GM06990 (cell line): Measurements from ENCODE around the gene NANOS2.

ENCODE experiments used
- DNase-seq: peaks from one replicate; pipeline ENCODE4 v3.0.0-alpha.2; 2011; ENCODE audit not compliant: insufficient read length; ENCODE audit errors: extremely low read depth
- H3K27me3 ChIP-seq: replicated peaks from 2 replicates; pipeline ENCODE4 v1.6.0; 2011; ENCODE audit warnings: low read length; ENCODE audit not compliant: control insufficient read depth, insufficient read depth
- H3K36me3 ChIP-seq: 2 replicates; pipeline ENCODE4 v1.5.1; 2011; ENCODE audit warnings: low read length; ENCODE audit not compliant: control insufficient read depth, insufficient read depth
- H3K4me3 ChIP-seq: replicated peaks from 2 replicates; pipeline ENCODE4 v1.5.1; 2011; ENCODE audit warnings: low read depth, mild to moderate bottlenecking, control low read depth, low read length
- TF ChIP-seq, protein P1 (sequence below): IDR thresholded peaks from 2 replicates; pipeline ENCODE4 v1.5.1; 2011; ENCODE audit warnings: low read length, control low read depth, mild to moderate bottlenecking, inconsistent platforms; ENCODE audit not compliant: insufficient read depth, poor library complexity, severe bottlenecking

Gene NANOS2

GRCh38 chr19:45911291-45911690 lies 3.3 kb downstream of the NANOS2 start:
- Histone ChIP-seq H3K4me3 (no peak overlapping the region), H3K36me3 (no peaks in the 10 kb centered on the region), H3K27me3 (no peaks in the 10 kb centered on the region; the same call in 1 of the 2 replicates)
- DNase-seq = no peak
- TF ChIP-seq, protein P1, sequence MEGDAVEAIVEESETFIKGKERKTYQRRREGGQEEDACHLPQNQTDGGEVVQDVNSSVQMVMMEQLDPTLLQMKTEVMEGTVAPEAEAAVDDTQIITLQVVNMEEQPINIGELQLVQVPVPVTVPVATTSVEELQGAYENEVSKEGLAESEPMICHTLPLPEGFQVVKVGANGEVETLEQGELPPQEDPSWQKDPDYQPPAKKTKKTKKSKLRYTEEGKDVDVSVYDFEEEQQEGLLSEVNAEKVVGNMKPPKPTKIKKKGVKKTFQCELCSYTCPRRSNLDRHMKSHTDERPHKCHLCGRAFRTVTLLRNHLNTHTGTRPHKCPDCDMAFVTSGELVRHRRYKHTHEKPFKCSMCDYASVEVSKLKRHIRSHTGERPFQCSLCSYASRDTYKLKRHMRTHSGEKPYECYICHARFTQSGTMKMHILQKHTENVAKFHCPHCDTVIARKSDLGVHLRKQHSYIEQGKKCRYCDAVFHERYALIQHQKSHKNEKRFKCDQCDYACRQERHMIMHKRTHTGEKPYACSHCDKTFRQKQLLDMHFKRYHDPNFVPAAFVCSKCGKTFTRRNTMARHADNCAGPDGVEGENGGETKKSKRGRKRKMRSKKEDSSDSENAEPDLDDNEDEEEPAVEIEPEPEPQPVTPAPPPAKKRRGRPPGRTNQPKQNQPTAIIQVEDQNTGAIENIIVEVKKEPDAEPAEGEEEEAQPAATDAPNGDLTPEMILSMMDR = no peak

DNA sequence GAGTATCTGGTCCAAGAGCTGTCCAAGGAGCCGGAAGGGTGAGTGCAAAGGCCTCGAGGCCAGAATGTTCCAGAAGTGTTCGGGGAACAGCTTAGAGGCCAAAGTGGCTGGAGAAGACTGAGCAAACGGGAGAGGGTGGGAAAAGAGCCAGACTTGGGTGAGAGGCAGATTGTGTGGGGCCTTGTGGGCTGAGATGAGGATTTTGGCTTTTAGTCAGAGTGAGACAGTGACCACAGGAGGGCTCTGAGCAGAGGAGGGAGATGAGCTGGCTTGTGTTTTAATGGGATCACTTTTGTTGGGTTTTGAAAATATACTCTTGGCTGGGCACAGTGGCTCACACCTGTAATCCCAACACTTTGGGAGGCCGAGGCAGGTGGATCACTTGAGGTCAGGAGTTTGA lies 5.6 kb downstream of the NANOS2 start:
- H3K36me3 ChIP-seq = no peaks in the 10 kb centered on the region
- no peaks in the 10 kb centered on the region; the same call in 1 of the 2 replicates for H3K27me3 ChIP-seq
- H3K4me3 ChIP-seq = no peak overlapping the region
- no peak for DNase-seq
- TF ChIP-seq, protein P1 = no peak

DNA sequence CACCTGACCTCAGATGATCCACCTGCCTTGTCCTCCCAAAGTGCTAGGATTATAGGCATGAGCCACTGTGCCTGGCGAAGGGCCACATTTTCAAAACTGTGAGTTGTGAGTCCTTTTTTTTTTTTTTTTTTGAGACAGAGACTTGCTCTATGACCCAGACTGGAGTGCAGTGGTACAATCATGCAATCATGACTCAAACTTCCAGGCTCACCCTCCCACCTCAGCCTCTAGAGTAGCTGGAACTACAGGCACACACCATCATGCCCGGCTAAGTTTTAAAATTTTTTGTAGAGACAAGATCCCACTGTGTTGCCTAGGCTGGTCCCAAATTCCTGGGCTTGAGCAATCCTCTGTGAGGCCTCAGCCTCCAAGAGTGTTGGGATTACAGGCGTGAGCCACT lies 8.4 kb downstream of the NANOS2 start:
- Histone ChIP-seq H3K4me3 (no peak overlapping the region), H3K36me3 (no peaks in the 10 kb centered on the region), H3K27me3 (no peaks in the 10 kb centered on the region)
- TF ChIP-seq, protein P1 = no peak
- no peak for DNase-seq

DNA sequence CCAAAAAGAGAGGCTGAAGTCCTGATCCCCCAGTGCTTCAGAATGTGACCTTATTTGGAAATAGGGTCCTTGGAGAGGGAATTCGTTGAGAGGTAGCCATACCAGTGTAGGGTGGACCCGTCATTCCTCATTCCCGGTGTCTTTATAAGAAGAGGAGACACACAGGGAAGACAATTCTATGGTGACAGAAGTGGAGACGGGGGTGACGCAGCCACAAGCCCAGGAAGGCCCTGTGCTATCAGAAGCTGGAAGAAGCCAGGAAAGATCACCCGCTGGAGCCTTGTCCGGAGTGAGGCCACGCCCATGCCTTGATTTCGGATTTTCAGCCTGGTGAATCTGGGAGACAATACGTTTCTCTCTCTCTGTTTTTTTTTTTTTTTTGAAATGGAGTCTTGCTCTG lies 9.6 kb downstream of the NANOS2 start:
- DNase-seq = no peak
- no peaks in the 10 kb centered on the region for H3K36me3 ChIP-seq
- H3K27me3 ChIP-seq = no peaks in the 10 kb centered on the region
- TF ChIP-seq, protein P1 = no peak
- H3K4me3 ChIP-seq = no peak overlapping the region

DNA sequence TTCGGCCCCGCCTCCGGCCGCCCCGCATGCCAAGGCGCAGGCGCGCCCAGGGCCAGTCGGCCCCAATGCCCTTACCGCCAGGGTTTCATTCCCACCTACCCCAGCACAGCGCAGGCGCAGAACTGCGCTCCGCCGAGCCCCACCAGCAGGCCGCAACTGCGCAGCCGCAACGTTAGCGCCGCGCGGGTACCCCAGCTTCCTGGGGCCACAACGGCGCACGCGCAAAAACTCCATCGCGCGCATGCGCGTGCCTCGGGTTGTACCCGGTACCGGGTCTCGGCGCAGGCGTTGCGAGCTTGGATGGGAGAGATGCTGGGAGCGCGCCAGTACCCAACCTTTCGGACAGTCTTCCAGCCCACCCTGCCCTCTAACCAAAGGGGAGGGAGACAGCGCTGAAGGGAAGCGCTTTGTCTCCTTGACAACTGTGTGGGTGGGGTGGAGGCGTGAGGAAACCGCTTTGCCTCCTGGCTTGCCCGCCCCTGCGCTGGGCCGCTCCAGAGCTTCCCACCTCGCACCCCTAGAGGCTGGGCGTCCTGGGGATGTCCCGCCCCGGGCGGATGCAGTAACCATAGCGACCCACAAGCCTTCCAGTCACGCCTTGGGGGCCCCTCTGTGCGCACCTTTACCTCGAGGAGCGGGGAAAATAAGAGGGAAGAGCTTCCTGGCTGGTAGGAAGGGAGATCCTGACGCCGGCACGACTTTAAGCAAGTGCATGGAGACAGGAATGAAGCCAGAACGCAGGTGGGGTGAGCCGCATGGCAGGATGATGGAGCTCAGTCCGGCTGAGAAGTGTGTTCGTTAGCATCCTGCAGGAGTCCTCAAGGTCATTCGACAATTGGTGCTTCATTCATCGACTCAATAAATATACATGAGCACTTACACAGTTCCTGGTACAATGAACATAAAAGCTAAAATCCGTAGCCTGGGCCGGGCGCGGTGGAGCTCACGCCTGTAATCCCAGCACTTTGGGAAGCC lies 11.6 kb downstream of the NANOS2 start:
- peak; percentile 99 for DNase-seq
- TF ChIP-seq, protein P1 = no peak
- H3K36me3 ChIP-seq = no peaks in the 10 kb centered on the region
- peak overlapping the region; percentile 84 for H3K4me3 ChIP-seq
- H3K27me3 ChIP-seq = no peaks in the 10 kb centered on the region
